DOHH2 (cell line): ENCODE results near the gene NFKBIL1.
A peak's percentile ranks its signal among the peaks of the same experiment; 100 is the strongest.
"Not testable (repeated sequence)": the region's sequence is repeated elsewhere in the genome, so short reads cannot be mapped to it uniquely, and the experiment has no call there.

Experiments
- H3F3A ChIP-seq: fragments of 200-600 bp; sonication (generic), shearing (Covaris generic); 2 replicates; pipeline ENCODE4 v1.6.0; 2016; ENCODE audit warnings: antibody characterized with exemption, mild to moderate bottlenecking; ENCODE audit not compliant: control insufficient read depth, insufficient read depth
- H3K27ac ChIP-seq: fragments of 200-600 bp; sonication (generic); 2 replicates; pipeline ENCODE4 v1.5.1; 2014; ENCODE audit warnings: low read depth, mild to moderate bottlenecking, low read length, moderate library complexity
- H3K27me3 ChIP-seq: fragments of 200-600 bp; sonication (generic); 2 replicates; pipeline ENCODE4 v1.6.1; 2014; ENCODE audit warnings: mild to moderate bottlenecking, low read length, mixed read lengths; ENCODE audit not compliant: control insufficient read depth
- H3K36me3 ChIP-seq: fragments of 200-600 bp; sonication (generic); 2 replicates; pipeline ENCODE4 v1.6.1; 2014; ENCODE audit warnings: mild to moderate bottlenecking, low read length, moderate library complexity, mixed read lengths; ENCODE audit not compliant: control insufficient read depth
- H3K4me1 ChIP-seq: fragments of 200-600 bp; sonication (generic); 2 replicates; pipeline ENCODE4 v1.6.1; 2014; ENCODE audit warnings: mild to moderate bottlenecking, low read length, mixed read lengths; ENCODE audit not compliant: control insufficient read depth
- H3K4me2 ChIP-seq: fragments of 200-600 bp; sonication (generic); 2 replicates; pipeline ENCODE4 v1.6.0; 2014; ENCODE audit warnings: mild to moderate bottlenecking, low read length, moderate library complexity
- H3K4me3 ChIP-seq: fragments of 200-600 bp; sonication (generic); 2 replicates; pipeline ENCODE4 v1.5.1; 2014; ENCODE audit warnings: mild to moderate bottlenecking, low read length, mixed read lengths
- H3K79me2 ChIP-seq: fragments of 200-600 bp; sonication (generic); 2 replicates; pipeline ENCODE4 v1.6.1; 2014; ENCODE audit warnings: mild to moderate bottlenecking, low read length, mixed read lengths; ENCODE audit not compliant: control insufficient read depth
- H3K9me2 ChIP-seq: fragments of 200-600 bp; sonication (generic); replicated peaks from 2 replicates; pipeline ENCODE4 v1.6.1; 2014; ENCODE audit warnings: mild to moderate bottlenecking, low read length, mixed read lengths; ENCODE audit not compliant: control insufficient read depth
- H3K9me3 ChIP-seq: fragments of 200-600 bp; sonication (generic); 2 replicates; pipeline ENCODE4 v1.6.1; 2014; ENCODE audit warnings: antibody characterized with exemption, low read length, mixed read lengths; ENCODE audit not compliant: control insufficient read depth, insufficient read depth
- H4K20me1 ChIP-seq: fragments of 200-600 bp; sonication (generic); 2 replicates; pipeline ENCODE4 v1.6.0; 2014; ENCODE audit warnings: low read depth, mild to moderate bottlenecking, antibody characterized with exemption, low read length, moderate library complexity; ENCODE audit not compliant: control insufficient read depth, insufficient read depth
- EZH2phosphoT487 ChIP-seq: fragments of 200-600 bp; sonication (generic); IDR thresholded peaks from 2 replicates; pipeline ENCODE4 v1.6.1; 2017; ENCODE audit warnings: borderline replicate concordance, mild to moderate bottlenecking, antibody characterized with exemption, low read length, moderate library complexity, mixed read lengths
- TF ChIP-seq, protein P1 (sequence below): fragments of 200-600 bp; sonication (generic); IDR thresholded peaks from one replicate; pipeline ENCODE4 v1.5.1; 2014; ENCODE audit warnings: antibody characterized with exemption, mild to moderate bottlenecking, low read depth, low read length; ENCODE audit not compliant: poor library complexity, severe bottlenecking

The NFKBIL1 gene

GRCh38 chr6:31546958-31547726, at the start of gene NFKBIL1:
TSS of gene NFKBIL1 (plus strand) at chr6:31547608. CDS start at chr6:31547695, 87 bp downstream.
- Histone ChIP-seq H3K9me3 (no peaks in the 10 kb centered on the region), H3K79me2 (peaks cover 26% of the 10 kb centered on the region), H3K36me3 (peaks cover 26% of the 10 kb centered on the region), H3K9me2 (no peaks in the 10 kb centered on the region), H3K4me1 (peaks cover 66% of the 10 kb centered on the region), H4K20me1 (no peaks in the 10 kb centered on the region), H3F3A (peaks cover 22% of the 10 kb centered on the region), H3K27ac (peak within 1 kb of the TSS; percentile 65), H3K27me3 (no peaks in the 10 kb centered on the region), H3K4me2 (peak within 1 kb of the TSS; percentile 95), H3K4me3 (peak within 1 kb of the TSS; percentile 81)
- no peak for TF ChIP-seq EZH2phosphoT487
- TF ChIP-seq, protein P1, sequence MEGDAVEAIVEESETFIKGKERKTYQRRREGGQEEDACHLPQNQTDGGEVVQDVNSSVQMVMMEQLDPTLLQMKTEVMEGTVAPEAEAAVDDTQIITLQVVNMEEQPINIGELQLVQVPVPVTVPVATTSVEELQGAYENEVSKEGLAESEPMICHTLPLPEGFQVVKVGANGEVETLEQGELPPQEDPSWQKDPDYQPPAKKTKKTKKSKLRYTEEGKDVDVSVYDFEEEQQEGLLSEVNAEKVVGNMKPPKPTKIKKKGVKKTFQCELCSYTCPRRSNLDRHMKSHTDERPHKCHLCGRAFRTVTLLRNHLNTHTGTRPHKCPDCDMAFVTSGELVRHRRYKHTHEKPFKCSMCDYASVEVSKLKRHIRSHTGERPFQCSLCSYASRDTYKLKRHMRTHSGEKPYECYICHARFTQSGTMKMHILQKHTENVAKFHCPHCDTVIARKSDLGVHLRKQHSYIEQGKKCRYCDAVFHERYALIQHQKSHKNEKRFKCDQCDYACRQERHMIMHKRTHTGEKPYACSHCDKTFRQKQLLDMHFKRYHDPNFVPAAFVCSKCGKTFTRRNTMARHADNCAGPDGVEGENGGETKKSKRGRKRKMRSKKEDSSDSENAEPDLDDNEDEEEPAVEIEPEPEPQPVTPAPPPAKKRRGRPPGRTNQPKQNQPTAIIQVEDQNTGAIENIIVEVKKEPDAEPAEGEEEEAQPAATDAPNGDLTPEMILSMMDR, result peak; percentile 8

- H3F3A ChIP-seq, result peaks cover 10% of the 10 kb centered on the region
- no peaks in the 10 kb centered on the region for H3K9me3 ChIP-seq
- no peak overlapping the region for H3K27ac ChIP-seq
- TF ChIP-seq EZH2phosphoT487, result no peak
- TF ChIP-seq, protein P1, result no peak
- H3K4me3 ChIP-seq, result no peak overlapping the region; the same call in 1 of the 2 replicates
- peaks cover 20% of the 10 kb centered on the region for H3K4me1 ChIP-seq
- H3K9me2 ChIP-seq, result no peaks in the 10 kb centered on the region
- H3K4me2 ChIP-seq, result peak overlapping the region; percentile 21
- no peaks in the 10 kb centered on the region for H3K27me3 ChIP-seq
- H3K79me2 ChIP-seq, result peaks cover 98% of the 10 kb centered on the region
- H3K36me3 ChIP-seq, result peaks cover 25% of the 10 kb centered on the region
- H4K20me1 ChIP-seq, result peaks cover 12% of the 10 kb centered on the region; the same call in 1 of the 2 replicates
Observed at GRCh38 chr6:31498748-31499147, 48.7 kb upstream of the NFKBIL1 start.

DNA sequence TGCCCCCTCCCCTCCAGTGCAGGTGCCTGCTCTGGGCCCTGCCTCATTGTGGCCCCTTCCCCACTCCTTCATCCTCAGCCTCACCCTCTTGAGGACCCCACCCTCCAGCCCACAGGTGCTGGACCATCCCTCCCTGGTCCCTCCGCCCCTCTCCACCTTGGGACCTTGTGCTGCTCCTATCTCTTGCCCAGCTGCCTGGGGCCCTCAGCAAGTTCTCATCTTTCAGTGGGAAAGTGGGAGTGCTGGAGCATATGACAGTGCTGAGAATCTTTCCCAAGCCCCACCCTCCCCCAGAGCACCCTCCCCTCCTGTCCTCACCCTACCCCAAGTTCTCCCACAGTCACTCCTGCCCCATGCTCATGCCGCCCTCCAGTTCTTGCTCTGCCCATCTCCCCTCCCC, 47.8 kb upstream of the NFKBIL1 start:
- Histone ChIP-seq H4K20me1 (peaks cover 13% of the 10 kb centered on the region), H3K79me2 (peaks cover 100% of the 10 kb centered on the region), H3K36me3 (peaks cover 25% of the 10 kb centered on the region), H3K4me1 (peaks cover 20% of the 10 kb centered on the region), H3F3A (peaks cover 10% of the 10 kb centered on the region)
- not testable (repeated sequence) for H3K27me3 ChIP-seq, H3K9me3 ChIP-seq, H3K4me3 ChIP-seq, H3K4me2 ChIP-seq, H3K27ac ChIP-seq, H3K9me2 ChIP-seq

- TF ChIP-seq EZH2phosphoT487, result no peak
- TF ChIP-seq, protein P1, result no peak
- peaks cover 7% of the 10 kb centered on the region for H3K4me1 ChIP-seq
- H3K9me2 ChIP-seq, result no peaks in the 10 kb centered on the region
- H4K20me1 ChIP-seq, result peaks cover 18% of the 10 kb centered on the region
- peaks cover 86% of the 10 kb centered on the region for H3K79me2 ChIP-seq
- H3K36me3 ChIP-seq, result peaks cover 52% of the 10 kb centered on the region
- H3K27ac ChIP-seq, result no peak overlapping the region
- no peaks in the 10 kb centered on the region for H3K9me3 ChIP-seq
- no peak overlapping the region for H3K4me3 ChIP-seq
- no peak overlapping the region for H3K4me2 ChIP-seq
- no peaks in the 10 kb centered on the region for H3K27me3 ChIP-seq
- no peaks in the 10 kb centered on the region for H3F3A ChIP-seq
Observed at GRCh38 chr6:31502586-31502985, 44.8 kb upstream of the NFKBIL1 start.

DNA sequence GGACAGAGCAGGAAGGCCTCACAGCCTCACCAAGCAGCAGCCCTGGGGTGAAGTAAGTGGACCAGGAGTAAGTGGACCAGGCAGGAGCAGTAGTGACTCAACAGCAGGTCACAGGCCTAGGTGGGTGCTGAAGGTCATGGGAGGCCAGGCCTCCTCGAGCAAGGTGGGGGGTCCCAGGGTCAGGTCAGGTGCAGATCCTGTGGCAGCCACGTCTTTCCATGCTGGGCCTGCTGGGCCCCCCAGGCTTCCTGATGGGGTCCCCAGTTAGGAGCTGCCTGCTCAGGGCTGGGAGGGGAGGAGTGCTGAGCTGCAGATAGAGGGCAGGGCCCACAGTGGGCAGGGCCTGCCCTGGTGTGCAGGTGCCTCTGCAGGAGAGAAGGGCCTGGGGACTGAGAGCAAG, 38.4 kb upstream of the NFKBIL1 start:
- not testable (repeated sequence) for H3K9me3 ChIP-seq, H3K4me2 ChIP-seq, H3K9me2 ChIP-seq, H3F3A ChIP-seq, H3K4me1 ChIP-seq, H4K20me1 ChIP-seq, H3K27me3 ChIP-seq, H3K27ac ChIP-seq, H3K4me3 ChIP-seq
- peaks cover 60% of the 10 kb centered on the region for H3K36me3 ChIP-seq
- peaks cover 21% of the 10 kb centered on the region for H3K79me2 ChIP-seq
